UCSD-AML1 (cell line): Measurements from ENCODE around the gene CRY2.

Source experiments
- DNase-seq: peaks from one replicate; lab custom pipeline; 2025; ENCODE audit not compliant: unreplicated experiment; lab: John Stamatoyannopoulos, UW

The CRY2 gene

GRCh38 chr11:45929486-45930030 lies 82.3 kb downstream of the CRY2 start:
- no peak for DNase-seq

GRCh38 chr11:45930031-45930794 lies 82.9 kb downstream of the CRY2 start:
- peak; percentile 56 for DNase-seq

GRCh38 chr11:45930951-45931570 lies 83.8 kb downstream of the CRY2 start:
- DNase-seq: no peak

GRCh38 chr11:45931739-45932138 lies 84.5 kb downstream of the CRY2 start:
- DNase-seq: no peak

- DNase-seq: no peak
Measured at GRCh38 chr11:45932217-45932616, 84.9 kb downstream of the CRY2 start.
